Neutrophil (primary cell): ENCODE results near the gene ZNF658.
"Not testable (repeated sequence)": the region's sequence is repeated elsewhere in the genome, so short reads cannot be mapped to it uniquely, and the experiment has no call there.

ENCODE experiments used
- H3K27ac ChIP-seq: fragments of 200-600 bp; sonication (generic); 2 replicates; pipeline ENCODE4 v1.5.1; 2016; ENCODE audit warnings: mild to moderate bottlenecking, moderate library complexity
- H3K27me3 ChIP-seq: fragments of 200-600 bp; sonication (generic); 2 replicates; pipeline ENCODE4 v1.6.0; 2016; ENCODE audit warnings: mild to moderate bottlenecking
- H3K36me3 ChIP-seq: fragments of 200-600 bp; sonication (generic); 2 replicates; pipeline ENCODE4 v1.5.1; 2017
- H3K4me1 ChIP-seq, 2 experiments: fragments of 200-600 bp in 1 of 2; sonication (generic) in 1 of 2; 1 replicate in 1 of 2; 2 replicates in 1 of 2; pipeline versions ENCODE4 v1.5.1 to v1.6.1; 2013 to 2016; ENCODE audit warnings: low read depth in 1 of 2, low read length in 1 of 2, mild to moderate bottlenecking in 1 of 2, moderate library complexity in 1 of 2; ENCODE audit not compliant: control insufficient read depth in 1 of 2, insufficient read depth in 1 of 2
- H3K4me3 ChIP-seq, 2 experiments: fragments of 200-600 bp in 1 of 2; sonication (generic) in 1 of 2; 1 replicate in 1 of 2; 2 replicates in 1 of 2; pipeline ENCODE4 v1.5.1; 2013 to 2016; ENCODE audit warnings: low read depth in 1 of 2, low read length in 1 of 2, mild to moderate bottlenecking in 1 of 2, moderate library complexity in 1 of 2
- H3K9me3 ChIP-seq: fragments of 200-600 bp; sonication (generic); 2 replicates; pipeline ENCODE4 v1.5.1; 2016

ZNF658 gene

DNA sequence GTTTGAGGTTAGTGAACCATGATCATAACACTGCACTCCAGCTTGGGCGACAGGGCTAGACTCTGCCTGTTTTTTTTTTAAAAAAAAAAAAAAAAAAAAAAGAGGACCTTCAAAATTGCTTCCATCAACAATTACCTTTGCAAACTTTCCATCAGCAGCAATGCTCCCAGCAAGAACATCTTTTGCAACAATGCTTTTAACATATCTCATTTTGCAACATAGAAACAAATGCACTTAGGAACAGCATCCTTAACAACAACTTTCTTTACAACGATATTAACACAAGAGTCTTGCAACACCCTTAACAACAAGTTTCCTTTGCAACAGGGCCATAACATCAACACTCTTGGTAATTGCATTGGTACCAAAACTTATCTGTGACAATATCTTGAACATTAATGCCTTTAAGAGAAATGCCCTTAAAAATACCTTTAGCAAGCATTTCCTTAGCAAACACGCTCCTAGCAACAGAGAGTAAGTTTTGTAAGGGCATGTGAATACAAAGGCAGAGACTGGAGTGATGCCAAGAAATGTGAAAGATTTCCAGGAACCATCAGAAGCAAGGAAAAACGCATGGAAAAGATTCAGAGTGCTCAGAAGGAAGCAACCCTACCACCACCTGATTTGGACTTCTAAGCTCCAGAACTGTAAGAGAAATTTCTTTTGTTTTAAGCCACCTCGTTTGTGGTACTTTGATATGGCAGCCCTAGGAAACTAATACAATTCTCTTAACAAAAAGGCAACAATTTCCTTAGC, 42.1 kb downstream of the ZNF658 start:
- H3K4me1 ChIP-seq, H3K27me3 ChIP-seq, H3K4me3 ChIP-seq, H3K27ac ChIP-seq, H3K36me3 ChIP-seq, H3K9me3 ChIP-seq: not testable (repeated sequence)

DNA sequence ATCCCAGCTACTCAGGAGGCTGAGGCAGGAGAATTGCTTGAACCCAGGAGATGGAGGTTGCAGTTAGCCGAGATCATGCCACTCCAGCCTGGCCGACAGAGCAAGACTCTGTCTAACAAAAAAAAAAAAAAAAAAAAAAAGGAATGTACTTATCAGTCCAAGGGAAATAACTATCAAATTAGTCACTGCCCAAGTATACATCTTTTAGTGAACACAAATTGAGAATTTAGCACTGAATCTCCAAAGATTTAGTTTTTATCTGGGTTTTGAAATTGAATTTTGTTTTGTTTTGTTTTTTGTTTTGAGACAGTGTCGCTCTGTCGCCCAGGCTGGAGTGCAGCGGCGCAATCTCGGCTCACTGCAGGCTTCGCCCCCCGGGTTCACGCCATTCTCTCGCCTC, 52.1 kb downstream of the ZNF658 start:
- not testable (repeated sequence) for H3K9me3 ChIP-seq, H3K36me3 ChIP-seq, H3K27me3 ChIP-seq, H3K4me3 ChIP-seq, H3K27ac ChIP-seq, H3K4me1 ChIP-seq
